H9 (cell line): ENCODE data around the gene UQCC2. TPM values are rescaled to one million over a fixed set of nuclear protein-coding genes. Genes with fewer than 3 reads are reported as not detected.

Experiments used
- DNase-seq: peaks from one replicate; pipeline ENCODE4 v3.0.0-alpha.2; 2017
- H2AFZ ChIP-seq: one replicate; pipeline ENCODE4 v1.6.1; 2013; ENCODE audit warnings: mild to moderate bottlenecking, low read length, control low read depth, moderate library complexity
- H2AK5ac ChIP-seq: 2 replicates; pipeline ENCODE4 v1.6.1; 2013; ENCODE audit warnings: low read length, control low read depth, mixed read lengths; ENCODE audit not compliant: insufficient read length
- H2BK120ac ChIP-seq: one replicate; pipeline ENCODE4 v1.6.1; 2013; ENCODE audit warnings: low read depth, mild to moderate bottlenecking, low read length, control low read depth, inconsistent platforms; ENCODE audit not compliant: poor library complexity, severe bottlenecking
- H2BK12ac ChIP-seq: 2 replicates; pipeline ENCODE4 v1.6.1; 2013; ENCODE audit warnings: low read length, control low read depth, mixed read lengths, low read depth; ENCODE audit not compliant: insufficient read length
- H2BK15ac ChIP-seq: 2 replicates; pipeline ENCODE4 v1.6.1; 2013; ENCODE audit warnings: low read depth, low read length, control low read depth
- H2BK20ac ChIP-seq: one replicate; pipeline ENCODE4 v1.6.1; 2013; ENCODE audit warnings: low read depth, mild to moderate bottlenecking, low read length, control low read depth, inconsistent platforms; ENCODE audit not compliant: poor library complexity, severe bottlenecking
- H2BK5ac ChIP-seq: 2 replicates; pipeline ENCODE4 v1.6.1; 2013; ENCODE audit warnings: low read length, control low read depth, mixed read lengths; ENCODE audit not compliant: insufficient read length
- H3K14ac ChIP-seq: 2 replicates; pipeline ENCODE4 v1.6.1; 2013; ENCODE audit warnings: low read length, control low read depth; ENCODE audit not compliant: insufficient read depth
- H3K18ac ChIP-seq: 2 replicates; pipeline ENCODE4 v1.6.1; 2013; ENCODE audit warnings: low read depth, mild to moderate bottlenecking, mixed read lengths, low read length, control low read depth; ENCODE audit not compliant: insufficient read length
- H3K23ac ChIP-seq: 2 replicates; pipeline ENCODE4 v1.6.1; 2013; ENCODE audit warnings: low read length, control low read depth, mixed read lengths, low read depth; ENCODE audit not compliant: insufficient read length
- H3K23me2 ChIP-seq: 2 replicates; pipeline ENCODE4 v1.6.1; 2013; ENCODE audit warnings: low read depth, mild to moderate bottlenecking, mixed read lengths, low read length, control low read depth; ENCODE audit not compliant: insufficient read length, poor library complexity, severe bottlenecking
- H3K27ac ChIP-seq: 2 replicates; pipeline ENCODE4 v1.5.1; 2013; ENCODE audit warnings: low read length, control low read depth, mixed read lengths, low read depth; ENCODE audit not compliant: insufficient read length
- H3K27me3 ChIP-seq: 2 replicates; pipeline ENCODE4 v1.6.1; 2013; ENCODE audit warnings: low read length, control low read depth, inconsistent platforms; ENCODE audit not compliant: insufficient read depth
- H3K4ac ChIP-seq: 2 replicates; pipeline ENCODE4 v1.6.1; 2013; ENCODE audit warnings: low read depth, mild to moderate bottlenecking, control low read depth, inconsistent platforms, low read length, moderate library complexity
- H3K4me1 ChIP-seq: 2 replicates; pipeline ENCODE4 v1.6.1; 2013; ENCODE audit warnings: low read length, control low read depth, inconsistent platforms; ENCODE audit not compliant: insufficient read depth
- H3K4me2 ChIP-seq: 2 replicates; pipeline ENCODE4 v1.6.1; 2013; ENCODE audit warnings: low read length, control low read depth, mixed read lengths; ENCODE audit not compliant: insufficient read length, insufficient read depth
- H3K56ac ChIP-seq: 2 replicates; pipeline ENCODE4 v1.6.1; 2013; ENCODE audit warnings: low read depth, mild to moderate bottlenecking, mixed read lengths, low read length, control low read depth; ENCODE audit not compliant: insufficient read length
- H3K79me1 ChIP-seq: 2 replicates; pipeline ENCODE4 v1.6.1; 2013; ENCODE audit warnings: low read depth, mild to moderate bottlenecking, moderate library complexity, low read length, control low read depth, inconsistent platforms; ENCODE audit not compliant: insufficient read depth, poor library complexity, severe bottlenecking
- H3K79me2 ChIP-seq: 2 replicates; pipeline ENCODE4 v1.6.1; 2013; ENCODE audit warnings: low read length, control low read depth, inconsistent platforms; ENCODE audit not compliant: insufficient read depth
- H3K9ac ChIP-seq: 2 replicates; pipeline ENCODE4 v1.6.1; 2013; ENCODE audit warnings: low read length, control low read depth, mixed read lengths; ENCODE audit not compliant: insufficient read length; ENCODE audit errors: extremely low read depth
- H3K9me3 ChIP-seq: one replicate; pipeline ENCODE4 v1.6.1; 2013; ENCODE audit warnings: low read depth, low read length, inconsistent platforms; ENCODE audit not compliant: control insufficient read depth
- H3T11ph ChIP-seq: one replicate; pipeline ENCODE4 v1.6.1; 2013; ENCODE audit warnings: mild to moderate bottlenecking, low read length, control low read depth, inconsistent platforms
- H4K20me1 ChIP-seq: one replicate; pipeline ENCODE4 v1.6.1; 2013; ENCODE audit not compliant: control insufficient read depth, insufficient read length, insufficient read depth
- H4K5ac ChIP-seq: 2 replicates; pipeline ENCODE4 v1.6.1; 2013; ENCODE audit warnings: low read depth, mild to moderate bottlenecking, mixed read lengths, low read length, control low read depth; ENCODE audit not compliant: insufficient read length
- H4K8ac ChIP-seq: replicated peaks from 2 replicates; pipeline ENCODE4 v1.6.1; 2013; ENCODE audit warnings: low read length, control low read depth, mixed read lengths, low read depth; ENCODE audit not compliant: insufficient read length
- H4K91ac ChIP-seq: 2 replicates; pipeline ENCODE4 v1.6.1; 2013; ENCODE audit warnings: low read depth, mild to moderate bottlenecking, moderate library complexity, mixed read lengths, low read length, control low read depth; ENCODE audit not compliant: insufficient read length
- H3K27ac Mint-ChIP-seq, 3 experiments: 2 replicates in 2 of 3; 3 replicates in 1 of 3; pipeline ENCODE4 v1.8.0; 2020 to 2021; ENCODE audit warnings: mixed read lengths in 3 of 3, mild to moderate bottlenecking in 1 of 3, moderate library complexity in 1 of 3
- H3K27me3 Mint-ChIP-seq: 2 replicates; pipeline ENCODE4 v1.8.0; 2021; ENCODE audit warnings: low read depth, mild to moderate bottlenecking, moderate library complexity, mixed read lengths
- H3K36me3 Mint-ChIP-seq, 3 experiments: 2 replicates in 2 of 3; 3 replicates in 1 of 3; pipeline ENCODE4 v1.8.0; 2020 to 2021; ENCODE audit warnings: low read depth in 3 of 3, mixed read lengths in 3 of 3; ENCODE audit not compliant: insufficient read depth in 1 of 3
- H3K4me1 Mint-ChIP-seq, 2 experiments: 2 replicates each; pipeline ENCODE4 v1.8.0; 2020; ENCODE audit warnings: mixed read lengths in 2 of 2
- H3K4me3 Mint-ChIP-seq, 2 experiments: 2 replicates in 1 of 2; 3 replicates in 1 of 2; pipeline ENCODE4 v1.8.0; 2020 to 2021; ENCODE audit warnings: mild to moderate bottlenecking in 2 of 2, mixed read lengths in 2 of 2, moderate library complexity in 1 of 2
- H3K9me3 Mint-ChIP-seq, 2 experiments: 2 replicates in 1 of 2; 3 replicates in 1 of 2; pipeline ENCODE4 v1.8.0; 2020; ENCODE audit warnings: mild to moderate bottlenecking in 2 of 2, mixed read lengths in 2 of 2, moderate library complexity in 1 of 2
- WGBS: extraction: QIAGEN DNeasy Blood & Tissue Kit; methylation state at CpG from one replicate; pipeline ENCODE4 v1.1.7; 2013; ENCODE audit warnings: missing lambda C conversion rate, low lambda C conversion rate, mixed read lengths; ENCODE audit not compliant: insufficient read length; ENCODE audit errors: extremely low coverage; 5-methylcytosine and 5-hydroxymethylcytosine counted together
- total RNA-seq: library from RNA; stranded (reverse); gene quantifications from 2 replicates; pipeline ENCODE4 v1.2.1, GENCODE V29; 2021
- TF ChIP-seq, protein P1 (sequence below): fragments of 200-600 bp; sonication (generic); conservative IDR thresholded peaks from 3 replicates; pipeline ENCODE4 v1.8.0; 2021; ENCODE audit warnings: antibody characterized with exemption, mild to moderate bottlenecking

Gene UQCC2
- total RNA-seq, 1 experiment from 2014 or later, result 140 TPM

DNA sequence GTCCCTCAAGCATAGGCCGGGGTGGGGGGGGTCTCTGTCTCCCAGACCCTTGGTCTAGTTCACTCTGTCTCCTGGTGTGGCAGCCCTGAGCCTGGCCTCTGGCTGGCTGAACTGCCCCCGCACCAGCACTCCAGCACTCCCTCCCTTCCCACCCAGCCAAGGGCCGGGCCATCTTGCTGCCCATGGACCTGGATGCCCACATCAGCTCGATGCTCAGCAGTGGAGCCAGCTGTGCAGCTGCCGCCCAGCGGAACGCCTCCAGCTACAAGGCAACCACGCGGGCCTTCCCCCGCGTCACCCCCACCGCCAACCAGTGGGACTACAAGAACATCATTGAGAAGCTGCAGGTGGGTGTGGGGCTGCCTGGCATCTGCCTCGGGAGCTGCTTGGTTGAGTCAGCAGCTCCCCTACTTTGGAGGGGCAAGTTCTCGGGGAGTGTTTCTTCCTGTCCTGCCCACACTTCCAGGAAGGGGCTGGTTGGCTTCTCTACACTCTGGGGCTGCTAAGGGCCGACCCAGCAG, 28.4 kb downstream of the UQCC2 start:
- no peaks in the 10 kb centered on the region for H3K4me1 Mint-ChIP-seq
- no peak overlapping the region; a peak in 1 of 7 replicates for H3K27ac Mint-ChIP-seq
- no peak overlapping the region for H2BK15ac ChIP-seq

More for the DNA sequence above, 28.4 kb downstream of the UQCC2 start:
- Histone ChIP-seq H3K9ac (no peak overlapping the region), H4K20me1 (no peaks in the 10 kb centered on the region), H3K23ac (no peak overlapping the region), H3K14ac (no peak overlapping the region), H3K56ac (no peak overlapping the region), H3K27me3 (no peaks in the 10 kb centered on the region), H3K23me2 (no peaks in the 10 kb centered on the region), H3K4ac (no peak overlapping the region), H2BK5ac (no peak overlapping the region), H2BK120ac (no peak overlapping the region), H2AFZ (no peak overlapping the region), H3K27ac (no peak overlapping the region), H3K79me1 (no peaks in the 10 kb centered on the region), H4K5ac (no peak overlapping the region), H3K4me2 (no peak overlapping the region), H2BK12ac (no peak overlapping the region), H4K91ac (no peak overlapping the region), H3T11ph (no peak overlapping the region), H4K8ac (no peak overlapping the region), H3K4me1 (no peaks in the 10 kb centered on the region), H3K18ac (no peak overlapping the region), H2AK5ac (no peak overlapping the region), H3K79me2 (no peaks in the 10 kb centered on the region), H3K9me3 (no peaks in the 10 kb centered on the region), H2BK20ac (no peak overlapping the region)
- no peaks in the 10 kb centered on the region for H3K27me3 Mint-ChIP-seq
- H3K9me3 Mint-ChIP-seq, result no peaks in the 10 kb centered on the region
- H3K36me3 Mint-ChIP-seq, result peaks cover 35 to 85% (median 82%) of the 10 kb centered on the region in 3 experiments; a peak in 6 of 7 replicates
- no CpG with 5 or more reads among the region's 15 CpGs for WGBS
- TF ChIP-seq, protein P1, sequence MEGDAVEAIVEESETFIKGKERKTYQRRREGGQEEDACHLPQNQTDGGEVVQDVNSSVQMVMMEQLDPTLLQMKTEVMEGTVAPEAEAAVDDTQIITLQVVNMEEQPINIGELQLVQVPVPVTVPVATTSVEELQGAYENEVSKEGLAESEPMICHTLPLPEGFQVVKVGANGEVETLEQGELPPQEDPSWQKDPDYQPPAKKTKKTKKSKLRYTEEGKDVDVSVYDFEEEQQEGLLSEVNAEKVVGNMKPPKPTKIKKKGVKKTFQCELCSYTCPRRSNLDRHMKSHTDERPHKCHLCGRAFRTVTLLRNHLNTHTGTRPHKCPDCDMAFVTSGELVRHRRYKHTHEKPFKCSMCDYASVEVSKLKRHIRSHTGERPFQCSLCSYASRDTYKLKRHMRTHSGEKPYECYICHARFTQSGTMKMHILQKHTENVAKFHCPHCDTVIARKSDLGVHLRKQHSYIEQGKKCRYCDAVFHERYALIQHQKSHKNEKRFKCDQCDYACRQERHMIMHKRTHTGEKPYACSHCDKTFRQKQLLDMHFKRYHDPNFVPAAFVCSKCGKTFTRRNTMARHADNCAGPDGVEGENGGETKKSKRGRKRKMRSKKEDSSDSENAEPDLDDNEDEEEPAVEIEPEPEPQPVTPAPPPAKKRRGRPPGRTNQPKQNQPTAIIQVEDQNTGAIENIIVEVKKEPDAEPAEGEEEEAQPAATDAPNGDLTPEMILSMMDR, result no peak
- no peak overlapping the region for H3K4me3 Mint-ChIP-seq
- no peak for DNase-seq
